Activated naive CD8-positive, alpha-beta T cell treated with anti-CD3 and anti-CD28 coated beads, Interleukin-2, amount 50 U/mL, for 16 hours (primary cell): Measurements from ENCODE around the gene ADO.

Experiments used
- DNase-seq: peaks from one replicate; pipeline ENCODE4 v3.0.0-alpha.2; 2020; ENCODE audit warnings: low read depth, low spot score

ADO gene

DNA sequence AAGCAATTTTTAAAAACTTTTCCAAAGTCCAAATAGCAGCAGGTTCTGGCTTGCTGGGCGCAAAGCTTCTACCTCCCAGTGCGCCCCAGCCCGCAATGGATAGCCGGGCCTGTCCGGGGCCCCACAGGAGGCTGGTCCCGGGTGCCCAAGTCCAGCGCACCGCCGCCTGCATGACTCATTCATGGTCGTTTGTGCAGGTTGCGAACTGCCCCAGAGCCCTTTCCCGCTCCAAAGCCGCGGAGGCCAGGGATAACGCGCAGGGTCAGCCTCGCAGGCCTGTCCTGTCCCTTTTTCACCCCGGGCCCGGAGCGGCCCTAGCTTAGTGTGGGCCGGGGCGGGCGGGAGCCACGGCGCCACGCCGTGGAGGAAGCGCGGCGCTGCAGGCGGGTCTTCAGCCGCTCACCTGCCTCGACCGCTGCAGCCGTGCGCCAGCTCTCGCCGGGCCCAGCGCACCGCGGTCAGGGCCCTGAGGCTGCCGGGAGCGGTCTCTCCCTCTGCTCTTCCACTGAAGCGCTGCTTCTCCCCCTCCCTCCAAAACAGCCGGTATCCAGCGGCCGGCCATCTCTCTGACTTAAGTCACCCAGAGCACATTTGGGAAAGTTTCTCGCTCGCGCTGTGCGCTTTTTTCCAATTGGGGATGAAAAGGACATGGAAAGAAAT is 13.4 kb downstream of the ADO start:
- no peak for DNase-seq

DNA sequence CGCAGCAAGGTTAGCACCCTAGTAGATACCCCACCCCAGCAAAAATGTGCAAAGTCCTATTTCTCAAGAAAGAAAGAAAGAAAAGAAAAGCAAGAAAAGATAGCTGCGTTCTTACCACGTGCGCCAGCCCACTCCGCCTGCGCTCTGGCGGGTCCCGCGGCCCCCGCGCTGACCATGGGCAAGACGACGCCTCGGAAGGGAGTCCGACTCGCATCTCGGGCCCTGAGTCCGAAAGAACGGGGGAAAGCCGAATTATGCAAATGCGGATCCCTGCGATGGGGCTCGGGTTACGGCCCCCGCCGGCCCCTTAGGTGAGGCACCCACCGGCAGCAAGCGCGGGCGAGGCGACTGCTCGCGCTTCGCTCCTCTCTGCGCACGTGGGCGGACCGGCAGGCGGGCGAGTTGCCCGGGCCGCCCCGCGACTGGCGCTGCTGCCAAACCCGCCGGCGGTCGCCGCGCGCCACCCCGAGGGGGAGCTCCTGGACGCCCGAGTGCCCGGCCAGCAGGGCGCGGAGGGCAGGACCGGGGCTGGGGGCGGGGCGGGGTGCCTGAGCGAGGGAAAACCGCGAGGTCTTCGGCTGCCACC is 14.0 kb downstream of the ADO start:
- no peak for DNase-seq

DNA sequence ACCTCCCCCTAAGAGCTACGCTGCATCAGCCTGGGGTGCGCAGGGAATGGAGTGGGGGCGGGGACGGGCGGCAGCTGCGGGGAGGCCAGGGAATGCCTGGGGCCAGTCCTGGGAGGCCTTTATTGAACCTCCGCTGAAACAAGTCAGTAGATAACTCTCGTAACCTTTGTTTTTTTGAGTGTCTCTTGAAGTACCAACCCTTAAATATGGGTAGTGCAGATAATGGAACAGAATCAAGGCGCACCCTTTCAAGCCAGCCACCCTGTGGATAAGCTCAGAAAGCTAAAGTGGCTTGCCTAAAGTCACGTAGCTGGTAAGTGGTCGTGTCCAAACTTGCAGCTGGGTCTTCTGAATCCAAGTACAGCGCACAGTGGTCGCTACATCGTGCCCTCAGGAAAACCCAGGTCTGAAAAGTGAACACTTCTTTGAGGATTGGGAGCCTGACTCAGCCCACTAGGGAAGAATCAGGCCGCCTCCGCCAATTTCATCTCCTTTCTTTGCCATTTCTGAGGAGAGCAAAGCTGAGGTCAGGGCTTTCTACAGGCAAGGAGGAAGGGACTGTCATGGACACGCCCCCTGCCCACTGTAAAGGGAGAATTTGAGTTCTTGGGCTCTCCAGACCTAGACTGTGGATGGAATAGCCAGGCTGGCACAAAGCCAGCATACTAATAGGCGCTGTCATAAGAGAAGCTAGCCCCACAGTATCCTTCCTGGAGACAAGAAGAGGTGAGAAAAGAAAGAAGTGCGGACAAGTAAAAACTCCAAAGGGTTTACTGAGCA is 14.8 kb downstream of the ADO start:
- DNase-seq = no peak

- DNase-seq = no peak
These were observed 16.1 kb downstream of the ADO start for GRCh38 chr10:62820586-62820985.

DNA sequence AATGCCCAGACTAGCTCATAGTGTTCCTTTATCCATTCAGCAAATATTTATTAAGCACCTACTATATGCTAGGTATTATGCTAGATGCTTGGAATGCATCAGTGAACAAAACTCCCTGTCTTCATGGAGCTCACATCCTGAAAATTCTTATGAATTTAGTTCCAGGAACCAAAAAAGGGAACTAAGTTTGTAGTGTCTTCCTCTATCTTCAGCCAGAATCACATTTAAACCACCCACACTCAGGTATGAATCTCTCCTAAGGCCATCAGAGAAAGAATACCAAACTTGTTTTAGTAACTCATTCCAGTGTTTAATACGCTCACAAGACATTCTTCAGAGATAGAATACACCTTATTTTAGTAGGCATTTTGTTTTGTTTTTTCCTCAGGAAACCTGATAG is 21.8 kb downstream of the ADO start:
- DNase-seq = no peak

DNA sequence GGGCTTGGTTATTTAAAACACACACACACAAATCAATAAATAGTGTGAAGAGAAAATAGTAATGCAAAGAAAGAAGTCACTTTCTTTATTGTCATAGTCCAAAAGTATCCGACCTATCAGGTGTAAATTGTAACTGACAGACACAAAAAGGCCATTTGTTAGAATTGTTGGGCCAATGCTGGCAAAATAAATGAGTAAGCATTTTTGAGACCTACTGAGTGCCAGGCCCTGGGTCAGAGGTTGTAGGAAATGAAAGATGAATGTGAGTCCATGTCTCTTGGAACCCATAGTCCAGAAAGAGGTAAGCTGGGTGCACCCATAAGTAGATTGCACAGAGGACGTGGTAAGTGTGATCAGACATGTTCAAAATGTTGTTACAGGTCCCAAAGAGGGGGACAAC is 25.1 kb downstream of the ADO start:
- DNase-seq = no peak

DNA sequence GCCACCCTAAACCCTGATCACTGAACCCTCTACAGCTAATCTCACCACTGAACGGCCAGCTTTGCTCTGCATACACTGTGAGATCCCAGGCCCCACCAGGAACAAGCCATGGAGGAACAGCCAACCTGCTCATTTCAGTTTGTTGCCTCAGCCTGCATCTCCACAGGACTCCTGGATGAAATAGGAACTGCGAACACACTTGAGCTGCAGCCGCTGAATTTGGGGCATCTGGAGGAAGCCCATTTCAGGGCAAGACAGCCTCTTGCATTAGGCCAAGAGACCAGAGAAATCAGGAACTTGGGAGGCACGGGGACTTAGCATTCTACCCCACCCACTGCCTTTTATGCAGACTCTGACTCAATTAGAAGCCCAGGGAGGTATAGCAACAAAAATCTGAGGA is 26.2 kb downstream of the ADO start:
- DNase-seq = no peak

GRCh38 chr10:62831346-62831745 is 26.8 kb downstream of the ADO start:
- no peak for DNase-seq

GRCh38 chr10:62839590-62839989 is 35.1 kb downstream of the ADO start:
- DNase-seq = no peak

GRCh38 chr10:62842983-62843382 is 38.5 kb downstream of the ADO start:
- DNase-seq = no peak

DNA sequence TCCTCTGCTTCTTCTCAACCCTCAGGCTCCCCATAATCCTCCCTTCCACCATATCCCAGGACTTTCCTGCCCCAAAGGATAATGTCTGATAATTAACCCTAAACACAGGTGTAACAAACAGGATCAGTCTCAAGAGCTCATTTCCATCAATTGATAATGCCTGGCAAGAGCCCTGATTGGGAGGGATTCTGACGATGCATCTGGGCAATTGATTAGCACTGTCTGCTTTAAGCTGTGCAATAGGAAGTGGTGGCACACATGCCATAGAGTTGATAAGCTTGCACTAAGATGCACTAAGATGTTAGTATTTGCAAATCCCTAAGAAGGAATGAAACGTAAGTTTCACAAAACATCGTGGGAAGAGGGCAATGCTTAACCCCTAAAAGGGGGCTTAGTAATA is 39.1 kb downstream of the ADO start:
- DNase-seq = no peak

DNA sequence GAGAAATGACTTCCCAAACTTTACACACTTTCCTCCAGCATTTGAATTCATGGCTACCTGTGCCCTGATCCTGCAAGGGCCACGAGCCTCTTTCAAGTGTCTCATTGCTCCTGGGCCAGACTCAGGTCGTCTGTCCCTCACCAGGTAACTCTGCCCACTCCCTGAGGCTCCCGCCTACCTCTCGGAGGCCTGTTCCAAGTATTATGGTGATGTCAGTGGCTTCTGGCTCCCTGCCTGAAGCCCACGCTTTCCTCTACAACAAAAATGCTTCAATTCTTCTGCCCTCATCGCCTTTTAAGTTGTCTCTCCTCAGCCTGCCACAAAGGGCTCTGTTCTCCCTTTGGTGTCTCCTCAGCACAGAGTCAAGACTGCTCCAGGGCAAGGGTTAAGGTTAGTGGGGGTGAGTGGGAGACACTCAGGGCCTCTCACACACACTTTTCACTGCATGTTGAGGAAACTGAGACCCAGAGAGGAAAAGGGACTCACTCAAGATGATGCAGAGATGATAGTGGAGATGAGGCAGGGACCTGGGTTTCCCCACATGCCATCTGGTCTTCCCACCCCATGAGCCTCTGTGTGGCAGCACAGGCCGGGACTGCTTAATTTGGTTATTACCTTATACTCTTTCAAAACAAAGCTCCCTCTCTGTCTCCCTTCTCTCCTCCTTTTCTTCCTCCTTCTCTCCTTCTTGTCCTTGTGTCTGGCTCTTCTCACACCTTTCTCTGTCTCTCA is 39.9 kb downstream of the ADO start:
- no peak for DNase-seq

GRCh38 chr10:62847433-62847832 is 42.9 kb downstream of the ADO start:
- DNase-seq = no peak

DNA sequence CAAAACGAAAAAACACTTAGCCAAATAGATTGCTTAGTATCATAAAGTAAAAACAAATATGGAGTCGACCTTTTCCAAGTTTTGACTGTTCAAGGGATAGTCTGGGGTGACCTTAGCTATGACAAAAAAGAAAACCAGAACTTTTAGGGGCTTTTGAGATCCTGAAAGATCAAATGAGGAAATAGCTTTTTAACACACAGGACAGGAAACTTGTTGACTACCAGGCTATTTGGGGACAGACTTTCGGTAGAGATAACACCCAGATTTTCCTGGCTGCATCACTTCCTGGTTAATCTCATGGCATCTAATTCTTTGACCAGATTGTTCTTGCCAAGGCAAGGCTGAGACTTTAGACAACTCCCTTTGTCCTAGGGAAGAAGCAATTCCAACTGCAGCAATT is 46.1 kb downstream of the ADO start:
- no peak for DNase-seq

DNA sequence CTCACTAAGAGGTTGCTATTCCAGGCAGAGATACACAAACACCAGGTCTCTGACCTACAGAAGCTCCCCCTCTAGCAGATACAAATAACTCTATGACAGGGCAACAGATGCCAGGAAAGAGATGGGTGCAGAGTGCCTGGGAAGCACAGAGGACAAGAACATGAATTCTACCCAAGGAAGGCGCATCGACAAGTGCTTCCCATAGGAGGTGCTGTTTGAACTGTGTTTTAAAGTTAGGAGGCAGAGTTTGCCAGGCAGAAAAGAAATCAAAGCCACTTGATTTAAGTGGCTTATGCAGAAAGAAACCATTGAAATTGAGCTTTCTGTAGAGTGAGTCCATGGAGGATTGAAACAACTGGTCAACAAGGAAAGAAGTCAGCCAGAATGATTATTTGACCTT is 46.9 kb downstream of the ADO start:
- no peak for DNase-seq

DNA sequence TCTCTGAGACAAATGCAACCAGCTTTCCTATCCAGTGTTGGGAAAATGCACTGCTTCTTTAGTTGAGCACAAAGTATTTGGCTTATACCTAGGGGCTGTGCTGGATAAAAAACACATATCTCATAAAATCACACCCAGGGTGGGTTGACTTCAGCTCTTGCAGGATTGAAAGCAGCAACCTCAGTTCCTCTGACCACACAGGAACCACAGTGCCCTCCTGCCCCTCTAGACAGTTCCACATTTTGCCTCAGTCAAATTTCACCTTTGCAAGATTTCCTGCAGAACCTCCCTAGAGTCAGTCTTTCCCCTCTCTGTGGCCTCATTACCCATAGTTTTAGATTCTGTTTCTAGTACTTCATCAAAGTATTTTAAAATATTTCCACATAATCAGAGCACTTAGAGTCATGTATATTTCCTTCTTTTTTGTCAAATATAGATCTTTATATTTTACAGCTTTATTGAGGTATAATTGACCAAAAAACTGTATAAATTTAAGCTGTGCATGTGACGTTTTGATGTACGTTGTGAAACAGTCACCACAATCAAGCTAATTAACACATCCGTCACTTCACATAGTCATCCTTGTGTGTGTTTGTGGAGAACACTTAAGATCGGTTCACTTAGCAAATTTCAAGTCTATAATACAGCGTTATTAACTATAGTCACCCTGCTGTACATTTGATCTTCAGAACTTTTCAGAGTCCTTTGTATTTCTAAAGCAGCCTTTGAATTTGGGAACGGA is 48.6 kb downstream of the ADO start:
- no peak for DNase-seq

DNA sequence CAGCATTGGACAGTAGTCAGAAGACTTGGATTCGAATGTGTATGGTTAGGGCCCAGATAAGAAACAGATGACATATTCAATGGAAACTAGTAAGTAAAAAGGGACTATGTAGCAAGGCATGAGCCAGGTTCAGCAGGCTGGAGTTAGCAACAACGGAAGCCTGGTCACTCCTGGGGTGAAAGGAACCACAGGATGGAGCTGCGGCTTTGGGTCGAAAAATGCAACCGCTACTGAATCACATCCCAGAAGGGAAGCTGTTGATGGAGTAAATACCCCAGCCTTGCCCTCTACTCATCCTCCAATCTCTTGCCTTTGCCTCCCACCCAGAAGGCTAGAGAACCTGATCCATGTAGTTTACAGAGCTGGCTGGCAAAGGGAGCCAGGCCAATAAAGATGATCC is 49.2 kb downstream of the ADO start:
- DNase-seq = no peak

- no peak for DNase-seq
These were observed 51.5 kb downstream of the ADO start for GRCh38 chr10:62856021-62856420.
